Fibroblast of mammary gland (primary cell): ENCODE data around the gene MMP17.

Experiments
- DNase-seq: peaks from one replicate; pipeline ENCODE4 v3.0.0-alpha.2; 2010; ENCODE audit warnings: low read depth
- H3K4me3 ChIP-seq: 2 replicates; pipeline ENCODE4 v1.5.1; 2011; ENCODE audit warnings: low read depth, mild to moderate bottlenecking, low read length, moderate library complexity; ENCODE audit not compliant: control insufficient read depth
- CTCF ChIP-seq: conservative IDR thresholded peaks from 2 replicates; pipeline ENCODE4 v1.5.1; 2011; ENCODE audit warnings: low read depth, low read length, inconsistent platforms; ENCODE audit not compliant: control insufficient read depth, insufficient read depth

Gene MMP17

GRCh38 chr12:131794573-131794972 lies 33.6 kb upstream of the MMP17 start:
- no peak for DNase-seq
- no peak for TF ChIP-seq CTCF
- H3K4me3 ChIP-seq = no peak overlapping the region

- DNase-seq = no peak
- H3K4me3 ChIP-seq = no peak overlapping the region
- no peak for TF ChIP-seq CTCF
Measured at GRCh38 chr12:131795064-131795463, 33.1 kb upstream of the MMP17 start.

- TF ChIP-seq CTCF = no peak
- DNase-seq = no peak
- no peak overlapping the region for H3K4me3 ChIP-seq
Measured at GRCh38 chr12:131795690-131796410, 32.3 kb upstream of the MMP17 start.

GRCh38 chr12:131796411-131796736 lies 31.8 kb upstream of the MMP17 start:
- H3K4me3 ChIP-seq = no peak overlapping the region
- no peak for DNase-seq
- no peak for TF ChIP-seq CTCF

GRCh38 chr12:131796754-131797587 lies 31.2 kb upstream of the MMP17 start:
- no peak for DNase-seq
- no peak overlapping the region for H3K4me3 ChIP-seq
- no peak for TF ChIP-seq CTCF

GRCh38 chr12:131797588-131797934 lies 30.6 kb upstream of the MMP17 start:
- no peak for TF ChIP-seq CTCF
- H3K4me3 ChIP-seq = no peak overlapping the region
- DNase-seq = no peak
